Activated T-cell treated with anti-CD3 and anti-CD28 coated beads, Interleukin-2, amount 50 U/mL, for 24 hours (primary cell): ENCODE measurements around the gene PACSIN2.

Experiments
- DNase-seq: peaks from one replicate; pipeline ENCODE4 v3.0.0-alpha.2; 2020
- H3K27ac Mint-ChIP-seq: 2 replicates; pipeline ENCODE4 v1.8.0; 2020; ENCODE audit warnings: mild to moderate bottlenecking, mixed read lengths
- H3K27me3 Mint-ChIP-seq: 2 replicates; pipeline ENCODE4 v1.8.0; 2020; ENCODE audit warnings: mixed read lengths
- H3K36me3 Mint-ChIP-seq: 2 replicates; pipeline ENCODE4 v1.8.0; 2020; ENCODE audit warnings: low read depth, mixed read lengths
- H3K4me1 Mint-ChIP-seq: 2 replicates; pipeline ENCODE4 v1.8.0; 2020; ENCODE audit warnings: low read depth, mixed read lengths
- H3K4me3 Mint-ChIP-seq: 2 replicates; pipeline ENCODE4 v1.8.0; 2020; ENCODE audit warnings: mild to moderate bottlenecking, moderate library complexity, mixed read lengths
- H3K9me3 Mint-ChIP-seq: 2 replicates; pipeline ENCODE4 v1.8.0; 2020; ENCODE audit warnings: mixed read lengths

Gene PACSIN2

DNA sequence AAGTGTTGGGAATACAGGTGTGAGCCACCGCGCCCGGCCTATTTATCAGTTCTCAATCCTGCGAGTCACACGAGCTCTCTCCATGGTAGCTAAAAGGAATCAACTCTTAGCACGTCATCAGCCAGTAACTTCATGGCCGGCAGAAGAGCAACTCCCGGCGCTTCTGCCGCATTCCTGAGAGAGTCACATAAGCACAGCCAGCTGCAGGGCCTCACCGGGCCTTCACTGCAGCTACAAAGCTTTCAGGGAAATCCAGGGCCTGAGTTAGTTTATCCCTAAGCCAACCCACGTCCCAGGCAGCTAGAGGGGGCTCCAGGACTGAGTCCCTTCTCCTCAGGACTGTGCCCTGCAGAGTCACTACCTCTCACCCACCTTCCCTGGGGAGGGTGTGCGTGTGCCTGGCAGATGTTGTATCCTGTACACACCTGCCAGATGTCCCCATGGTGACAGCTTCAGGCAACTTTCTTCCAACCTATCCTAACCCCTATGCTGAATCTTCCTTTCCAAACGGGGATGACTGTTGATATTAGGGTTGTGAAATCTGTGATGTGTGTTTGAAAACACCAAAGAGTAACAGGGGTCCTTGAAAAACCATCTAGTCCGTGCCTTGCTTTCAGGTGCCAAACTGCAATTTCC lies 112.0 kb downstream of the PACSIN2 start:
- H3K9me3 Mint-ChIP-seq, result no peaks in the 10 kb centered on the region
- H3K4me1 Mint-ChIP-seq, result no peaks in the 10 kb centered on the region
- DNase-seq, result no peak
- H3K4me3 Mint-ChIP-seq, result no peak overlapping the region
- no peaks in the 10 kb centered on the region for H3K27me3 Mint-ChIP-seq
- peaks cover 24% of the 10 kb centered on the region for H3K36me3 Mint-ChIP-seq
- no peak overlapping the region for H3K27ac Mint-ChIP-seq

GRCh38 chr22:42901790-42902508 lies 113.0 kb downstream of the PACSIN2 start:
- Mint-ChIP-seq H3K36me3 (peaks cover 15% of the 10 kb centered on the region), H3K27ac (no peak overlapping the region), H3K4me3 (no peak overlapping the region), H3K4me1 (no peaks in the 10 kb centered on the region), H3K27me3 (no peaks in the 10 kb centered on the region), H3K9me3 (no peaks in the 10 kb centered on the region)
- DNase-seq, result no peak

DNA sequence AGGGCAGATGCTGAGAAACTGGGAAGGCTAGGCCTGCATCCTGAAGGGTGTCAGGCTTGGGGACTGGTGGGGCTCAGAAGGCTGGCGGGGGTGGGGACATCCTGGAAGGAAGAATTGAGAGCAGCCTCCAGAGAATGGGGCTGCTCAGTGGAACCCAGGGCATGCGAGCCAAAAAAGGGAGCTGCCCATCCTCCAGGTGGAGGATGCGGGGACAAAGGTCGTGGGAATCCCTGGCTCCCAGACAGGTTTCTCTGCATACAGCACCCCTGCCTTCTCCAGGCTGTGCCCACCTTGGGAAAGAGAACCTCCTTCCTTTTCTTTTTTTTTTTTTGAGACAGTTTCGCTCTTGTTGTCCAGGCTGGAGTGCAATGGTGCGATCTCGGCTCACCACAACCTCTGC lies 117.0 kb downstream of the PACSIN2 start:
- no peaks in the 10 kb centered on the region for H3K9me3 Mint-ChIP-seq
- H3K4me1 Mint-ChIP-seq, result peaks cover 30% of the 10 kb centered on the region
- no peaks in the 10 kb centered on the region for H3K27me3 Mint-ChIP-seq
- H3K27ac Mint-ChIP-seq, result no peak overlapping the region
- no peak for DNase-seq
- no peak overlapping the region for H3K4me3 Mint-ChIP-seq
- peaks cover 8% of the 10 kb centered on the region for H3K36me3 Mint-ChIP-seq

GRCh38 chr22:42895541-42895981 lies 119.4 kb downstream of the PACSIN2 start:
- peak overlapping the region; percentile 80 for H3K27ac Mint-ChIP-seq
- no peaks in the 10 kb centered on the region for H3K27me3 Mint-ChIP-seq
- DNase-seq, result no peak
- H3K4me3 Mint-ChIP-seq, result no peak overlapping the region
- H3K9me3 Mint-ChIP-seq, result no peaks in the 10 kb centered on the region
- H3K36me3 Mint-ChIP-seq, result peaks cover 15% of the 10 kb centered on the region
- H3K4me1 Mint-ChIP-seq, result peaks cover 30% of the 10 kb centered on the region

DNA sequence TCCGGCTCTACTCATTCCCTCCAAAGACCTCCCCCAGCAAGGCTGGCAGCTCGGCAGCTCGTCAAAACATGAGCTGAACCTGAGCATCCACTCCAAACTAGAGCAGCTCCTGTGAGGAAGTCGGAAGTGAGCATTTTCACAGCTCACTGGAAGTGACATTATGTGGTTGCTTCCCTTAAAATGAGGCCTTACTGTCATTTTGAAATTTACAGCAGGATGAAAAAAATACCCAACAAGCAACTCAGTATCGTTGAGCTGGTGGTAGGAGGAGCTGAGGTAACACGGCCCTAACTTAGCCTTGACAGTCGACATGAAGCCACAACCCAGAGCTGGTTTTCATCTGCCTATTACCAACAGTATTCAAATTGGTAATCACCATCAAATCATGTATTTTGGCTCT lies 119.9 kb downstream of the PACSIN2 start:
- Mint-ChIP-seq H3K27me3 (no peaks in the 10 kb centered on the region), H3K27ac (peak overlapping the region; percentile 80), H3K9me3 (no peaks in the 10 kb centered on the region), H3K4me1 (peaks cover 30% of the 10 kb centered on the region), H3K36me3 (peaks cover 15% of the 10 kb centered on the region), H3K4me3 (no peak overlapping the region)
- no peak for DNase-seq

GRCh38 chr22:42893371-42894150 lies 121.4 kb downstream of the PACSIN2 start:
- Mint-ChIP-seq H3K4me3 (no peak overlapping the region), H3K4me1 (peaks cover 40% of the 10 kb centered on the region), H3K27me3 (no peaks in the 10 kb centered on the region), H3K27ac (no peak overlapping the region), H3K9me3 (no peaks in the 10 kb centered on the region), H3K36me3 (peaks cover 25% of the 10 kb centered on the region)
- no peak for DNase-seq

GRCh38 chr22:42892571-42893316 lies 122.2 kb downstream of the PACSIN2 start:
- peaks cover 31% of the 10 kb centered on the region for H3K36me3 Mint-ChIP-seq
- no peak overlapping the region for H3K4me3 Mint-ChIP-seq
- H3K27ac Mint-ChIP-seq, result no peak overlapping the region
- no peaks in the 10 kb centered on the region for H3K27me3 Mint-ChIP-seq
- H3K4me1 Mint-ChIP-seq, result peaks cover 40% of the 10 kb centered on the region
- H3K9me3 Mint-ChIP-seq, result no peaks in the 10 kb centered on the region
- no peak for DNase-seq

DNA sequence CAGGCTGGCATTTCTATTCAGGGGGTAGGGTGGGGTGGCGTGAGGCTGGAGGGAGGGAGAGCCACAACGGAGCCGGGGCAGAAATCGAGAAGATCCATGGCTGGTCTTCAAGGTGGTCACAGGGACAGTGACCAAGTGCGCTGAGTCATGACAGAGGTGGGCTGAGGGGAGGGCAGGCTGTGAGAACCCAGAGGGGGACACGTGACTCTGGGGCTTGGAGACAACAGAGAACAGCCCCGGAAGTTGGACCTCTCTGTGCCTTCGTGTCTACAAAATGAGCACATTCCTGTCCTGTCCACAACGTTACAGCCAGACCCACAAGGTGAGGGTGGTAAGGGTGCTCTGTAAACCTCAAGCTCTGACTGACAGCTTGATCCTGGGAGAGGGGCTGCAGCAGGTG lies 122.8 kb downstream of the PACSIN2 start:
- H3K9me3 Mint-ChIP-seq, result no peaks in the 10 kb centered on the region
- peaks cover 36% of the 10 kb centered on the region for H3K36me3 Mint-ChIP-seq
- no peak for DNase-seq
- peak overlapping the region; percentile 29 for H3K27ac Mint-ChIP-seq
- peaks cover 40% of the 10 kb centered on the region for H3K4me1 Mint-ChIP-seq
- no peaks in the 10 kb centered on the region for H3K27me3 Mint-ChIP-seq
- no peak overlapping the region for H3K4me3 Mint-ChIP-seq

DNA sequence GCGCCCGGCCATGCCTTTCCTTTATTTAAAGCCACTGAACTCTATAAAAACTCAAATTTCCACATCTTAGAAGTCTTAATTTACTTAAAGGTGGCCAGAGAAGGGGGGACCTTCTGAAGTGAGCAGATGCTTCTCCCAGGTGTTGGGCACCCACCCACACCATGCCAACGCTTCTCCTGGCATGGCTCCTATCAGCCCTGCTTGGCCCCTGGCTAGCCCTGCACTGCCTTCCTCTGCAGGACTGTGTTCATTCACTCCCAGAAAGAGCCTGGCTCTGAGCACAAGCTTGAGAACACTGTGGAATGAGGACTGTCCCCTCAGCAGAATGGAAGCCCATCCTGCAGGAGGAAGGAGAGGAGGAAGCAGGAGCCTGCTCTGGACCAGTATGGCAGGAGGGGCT lies 123.3 kb downstream of the PACSIN2 start:
- Mint-ChIP-seq H3K36me3 (peaks cover 40% of the 10 kb centered on the region), H3K9me3 (no peaks in the 10 kb centered on the region), H3K27ac (no peak overlapping the region), H3K4me1 (peaks cover 38% of the 10 kb centered on the region), H3K4me3 (no peak overlapping the region), H3K27me3 (no peaks in the 10 kb centered on the region)
- no peak for DNase-seq

DNA sequence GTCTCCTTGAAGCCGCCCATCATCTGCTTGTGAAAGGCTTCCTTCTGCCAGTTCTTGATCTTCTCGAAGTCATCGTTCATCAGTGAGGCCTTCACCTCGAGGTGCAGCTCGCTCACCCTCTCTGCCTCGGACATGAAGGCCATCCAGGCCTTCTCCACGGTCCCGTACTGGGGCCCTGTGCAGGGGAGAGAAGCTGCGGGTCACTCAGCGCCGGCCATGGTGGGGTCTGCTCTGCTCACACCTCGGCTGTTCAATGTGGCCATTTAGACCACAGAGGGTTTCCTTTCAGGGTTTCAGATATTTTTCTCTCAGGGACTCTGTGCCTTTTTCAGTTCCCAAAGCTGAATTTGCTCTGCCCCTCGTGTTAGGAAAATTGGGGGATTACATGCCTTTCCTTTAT lies 123.9 kb downstream of the PACSIN2 start:
- no peak overlapping the region for H3K4me3 Mint-ChIP-seq
- H3K4me1 Mint-ChIP-seq, result peaks cover 32% of the 10 kb centered on the region
- peaks cover 41% of the 10 kb centered on the region for H3K36me3 Mint-ChIP-seq
- DNase-seq, result no peak
- H3K9me3 Mint-ChIP-seq, result no peaks in the 10 kb centered on the region
- H3K27ac Mint-ChIP-seq, result no peak overlapping the region
- no peaks in the 10 kb centered on the region for H3K27me3 Mint-ChIP-seq

- no peaks in the 10 kb centered on the region for H3K27me3 Mint-ChIP-seq
- no peak overlapping the region for H3K4me3 Mint-ChIP-seq
- H3K4me1 Mint-ChIP-seq, result peaks cover 15% of the 10 kb centered on the region
- DNase-seq, result no peak
- H3K36me3 Mint-ChIP-seq, result peaks cover 54% of the 10 kb centered on the region
- H3K27ac Mint-ChIP-seq, result peak overlapping the region; percentile 73
- no peaks in the 10 kb centered on the region for H3K9me3 Mint-ChIP-seq
Measured at GRCh38 chr22:42889304-42889703, 125.6 kb downstream of the PACSIN2 start.

GRCh38 chr22:42887523-42888507 lies 127.1 kb downstream of the PACSIN2 start:
- no peaks in the 10 kb centered on the region for H3K27me3 Mint-ChIP-seq

GRCh38 chr22:42887120-42887519 lies 127.8 kb downstream of the PACSIN2 start:
- H3K27ac Mint-ChIP-seq, result no peak overlapping the region
- no peaks in the 10 kb centered on the region for H3K9me3 Mint-ChIP-seq
- DNase-seq, result no peak
- H3K27me3 Mint-ChIP-seq, result no peaks in the 10 kb centered on the region
- peaks cover 10% of the 10 kb centered on the region for H3K4me1 Mint-ChIP-seq
- peaks cover 74% of the 10 kb centered on the region for H3K36me3 Mint-ChIP-seq
- no peak overlapping the region for H3K4me3 Mint-ChIP-seq

More at GRCh38 chr22:42887523-42888507, 127.1 kb downstream of the PACSIN2 start:
- H3K36me3 Mint-ChIP-seq, result peaks cover 67% of the 10 kb centered on the region
- H3K9me3 Mint-ChIP-seq, result no peaks in the 10 kb centered on the region
- DNase-seq, result no peak
- H3K4me3 Mint-ChIP-seq, result no peak overlapping the region
- H3K27ac Mint-ChIP-seq, result peak overlapping the region; percentile 57
- peaks cover 10% of the 10 kb centered on the region for H3K4me1 Mint-ChIP-seq
